NCI-H1105 (cell line): ENCODE data around the gene ACTL9.
"Not testable (repeated sequence)": the region's sequence is repeated elsewhere in the genome, so short reads cannot be mapped to it uniquely, and the experiment has no call there.

Experiments used
- DNase-seq: peaks from one replicate; lab custom pipeline; 2025; lab: John Stamatoyannopoulos, UW

ACTL9 gene, protein sequence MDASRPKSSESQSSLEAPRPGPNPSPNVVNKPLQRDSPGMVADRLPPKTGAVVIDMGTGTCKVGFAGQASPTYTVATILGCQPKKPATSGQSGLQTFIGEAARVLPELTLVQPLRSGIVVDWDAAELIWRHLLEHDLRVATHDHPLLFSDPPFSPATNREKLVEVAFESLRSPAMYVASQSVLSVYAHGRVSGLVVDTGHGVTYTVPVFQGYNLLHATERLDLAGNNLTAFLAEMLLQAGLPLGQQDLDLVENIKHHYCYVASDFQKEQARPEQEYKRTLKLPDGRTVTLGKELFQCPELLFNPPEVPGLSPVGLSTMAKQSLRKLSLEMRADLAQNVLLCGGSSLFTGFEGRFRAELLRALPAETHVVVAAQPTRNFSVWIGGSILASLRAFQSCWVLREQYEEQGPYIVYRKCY

GRCh38 chr19:8698433-8699063, at the start of gene ACTL9:
Gene ACTL9 (minus strand): TSS chr19:8698795. CDS start chr19:8698701, 94 bp downstream.
- DNase-seq = no peak

DNA sequence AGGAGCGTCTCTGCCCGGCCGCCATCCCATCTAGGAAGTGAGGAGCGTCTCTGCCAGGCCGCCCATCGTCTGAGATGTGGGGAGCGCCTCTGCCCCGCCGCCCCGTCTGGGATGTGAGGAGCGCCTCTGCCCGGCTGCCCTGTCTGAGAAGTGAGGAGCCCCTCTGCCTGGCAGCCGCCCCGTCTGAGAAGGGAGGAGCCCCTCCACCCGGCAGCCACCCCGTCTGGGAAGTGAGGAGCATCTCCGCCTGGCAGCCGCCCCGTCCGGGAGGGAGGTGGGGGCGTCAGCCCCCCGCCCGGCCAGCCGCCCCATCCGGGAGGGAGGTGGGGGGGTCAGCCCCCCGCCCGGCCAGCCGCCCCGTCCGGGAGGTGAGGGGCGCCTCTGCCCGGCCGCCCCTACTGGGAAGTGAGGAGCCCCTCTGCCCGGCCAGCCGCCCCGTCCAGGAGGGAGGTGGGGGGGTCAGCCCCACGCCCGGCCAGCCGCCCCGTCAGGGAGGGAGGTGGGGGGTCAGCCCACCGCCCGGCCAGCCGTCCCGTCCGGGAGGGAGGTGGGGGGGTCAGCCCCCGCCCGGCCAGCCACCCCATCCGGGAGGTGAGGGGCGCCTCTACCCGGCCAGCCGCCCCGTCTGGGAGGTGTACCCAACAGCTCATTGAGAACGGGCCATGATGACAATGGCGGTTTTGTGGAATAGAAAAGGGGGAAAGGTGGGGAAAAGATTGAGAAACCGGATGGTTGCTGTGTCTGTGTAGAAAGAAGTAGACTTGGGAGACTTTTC, 40.9 kb upstream of the ACTL9 start:
- not testable (repeated sequence) for DNase-seq

DNA sequence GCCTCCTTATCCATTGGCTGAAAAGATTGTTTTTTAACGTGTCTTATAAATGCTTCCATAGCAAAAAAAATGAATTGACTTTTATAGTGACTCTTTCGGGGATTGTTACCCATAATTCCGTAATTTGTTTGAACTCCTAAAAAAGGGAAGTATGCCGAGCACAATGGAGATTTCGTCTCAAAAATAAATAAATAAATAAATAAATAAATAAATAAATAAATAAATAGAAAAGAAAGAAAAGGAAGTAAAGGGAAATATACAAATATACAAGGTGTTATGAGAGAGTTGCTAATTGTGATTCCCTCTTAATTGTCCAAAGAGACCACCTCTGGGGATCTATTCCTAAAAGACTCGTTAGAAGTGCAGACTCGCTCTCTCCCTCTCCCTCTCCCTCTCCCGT, 39.8 kb upstream of the ACTL9 start:
- DNase-seq = no peak

DNA sequence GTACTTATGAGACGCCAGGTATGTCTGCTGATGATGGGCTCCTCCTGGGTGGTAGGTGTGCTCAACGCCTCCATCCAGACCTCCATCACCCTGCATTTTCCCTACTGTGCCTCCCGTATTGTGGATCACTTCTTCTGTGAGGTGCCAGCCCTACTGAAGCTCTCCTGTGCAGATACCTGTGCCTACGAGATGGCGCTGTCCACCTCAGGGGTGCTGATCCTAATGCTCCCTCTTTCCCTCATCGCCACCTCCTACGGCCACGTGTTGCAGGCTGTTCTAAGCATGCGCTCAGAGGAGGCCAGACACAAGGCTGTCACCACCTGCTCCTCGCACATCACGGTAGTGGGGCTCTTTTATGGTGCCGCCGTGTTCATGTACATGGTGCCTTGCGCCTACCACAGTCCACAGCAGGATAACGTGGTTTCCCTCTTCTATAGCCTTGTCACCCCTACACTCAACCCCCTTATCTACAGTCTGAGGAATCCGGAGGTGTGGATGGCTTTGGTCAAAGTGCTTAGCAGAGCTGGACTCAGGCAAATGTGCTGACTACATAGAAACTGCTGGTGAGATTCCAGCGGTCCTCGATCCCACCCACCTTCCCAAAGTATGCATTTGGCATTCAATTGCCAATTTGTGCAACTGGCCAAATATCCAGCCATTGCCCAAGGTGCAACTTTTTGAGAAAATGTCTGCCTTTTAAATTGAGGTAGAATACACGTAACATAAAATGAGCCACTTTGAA, 33.0 kb upstream of the ACTL9 start:
- no peak for DNase-seq

GRCh38 chr19:8724276-8724675, 25.7 kb upstream of the ACTL9 start:
- no peak for DNase-seq

DNA sequence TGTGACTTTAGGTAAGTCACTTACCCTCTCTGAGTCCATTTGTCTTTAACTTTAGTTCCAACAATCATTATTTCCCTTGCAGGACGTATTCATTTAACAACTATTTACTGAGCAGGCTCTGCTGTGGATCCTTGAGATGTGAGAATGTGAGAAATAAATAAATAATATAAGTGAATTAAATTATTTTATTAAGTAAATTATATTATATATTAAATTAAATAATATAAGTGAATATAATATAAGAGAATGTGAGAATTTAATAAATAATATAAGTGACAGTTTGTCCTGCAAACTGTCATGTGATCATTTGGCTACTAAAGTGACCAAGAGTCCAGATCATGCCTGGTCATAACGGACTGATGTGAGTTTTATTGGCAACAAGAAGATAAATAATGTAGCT, 23.4 kb upstream of the ACTL9 start:
- DNase-seq = no peak

- no peak for DNase-seq
Observed at GRCh38 chr19:8721334-8721733, 22.7 kb upstream of the ACTL9 start, which contains the start of gene OR2Z1. Gene OR2Z1 (plus strand): TSS chr19:8721634. CDS start chr19:8731029, 9,395 bp downstream.

- not testable (repeated sequence) for DNase-seq
Observed at GRCh38 chr19:8710337-8710736, 11.7 kb upstream of the ACTL9 start.

- no peak for DNase-seq
Observed at GRCh38 chr19:8705742-8706141, 7.1 kb upstream of the ACTL9 start.

DNA sequence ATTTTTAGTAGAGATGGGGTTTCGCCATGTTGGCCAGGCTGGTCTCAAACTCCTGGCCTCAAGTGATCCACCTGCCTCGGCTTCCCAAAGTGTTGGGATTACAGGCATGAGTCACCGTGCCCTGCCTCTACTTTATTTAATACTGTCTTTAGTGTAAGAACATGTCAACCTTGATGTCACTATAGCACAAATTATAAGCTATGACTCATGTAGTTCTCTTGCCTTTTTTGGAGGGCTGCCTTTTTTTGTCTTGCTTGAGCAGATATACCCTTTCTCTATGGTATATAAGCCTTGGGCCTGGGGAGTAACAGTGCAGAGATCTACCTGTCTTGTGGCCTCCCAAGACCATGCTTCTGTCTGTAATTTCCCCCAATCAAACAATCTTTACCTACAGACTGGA, 6.7 kb upstream of the ACTL9 start:
- not testable (repeated sequence) for DNase-seq

DNA sequence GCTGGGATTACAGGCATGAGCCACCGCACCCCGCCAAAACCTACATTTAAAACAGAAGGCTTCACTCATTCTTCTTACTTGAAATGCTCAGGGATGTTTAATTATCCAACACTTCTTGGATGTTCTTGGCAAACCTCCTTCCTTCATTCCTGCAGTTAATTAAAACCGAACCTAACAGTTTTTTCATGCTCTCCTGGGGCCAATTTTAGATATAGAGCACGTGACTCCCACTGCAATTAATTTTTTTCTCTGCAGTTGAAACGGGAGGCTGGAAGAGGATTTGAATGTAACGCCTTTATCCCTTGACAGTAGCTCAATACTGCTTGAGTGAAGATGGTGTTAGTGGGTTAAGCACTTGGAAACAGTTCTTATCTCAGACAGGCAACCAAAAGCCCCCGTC, 4.6 kb upstream of the ACTL9 start:
- no peak for DNase-seq

GRCh38 chr19:8702350-8702749, 3.8 kb upstream of the ACTL9 start:
- DNase-seq = no peak

GRCh38 chr19:8700956-8701355, 2.4 kb upstream of the ACTL9 start:
- no peak for DNase-seq

GRCh38 chr19:8699908-8700307, 1.3 kb upstream of the ACTL9 start:
- no peak for DNase-seq

DNA sequence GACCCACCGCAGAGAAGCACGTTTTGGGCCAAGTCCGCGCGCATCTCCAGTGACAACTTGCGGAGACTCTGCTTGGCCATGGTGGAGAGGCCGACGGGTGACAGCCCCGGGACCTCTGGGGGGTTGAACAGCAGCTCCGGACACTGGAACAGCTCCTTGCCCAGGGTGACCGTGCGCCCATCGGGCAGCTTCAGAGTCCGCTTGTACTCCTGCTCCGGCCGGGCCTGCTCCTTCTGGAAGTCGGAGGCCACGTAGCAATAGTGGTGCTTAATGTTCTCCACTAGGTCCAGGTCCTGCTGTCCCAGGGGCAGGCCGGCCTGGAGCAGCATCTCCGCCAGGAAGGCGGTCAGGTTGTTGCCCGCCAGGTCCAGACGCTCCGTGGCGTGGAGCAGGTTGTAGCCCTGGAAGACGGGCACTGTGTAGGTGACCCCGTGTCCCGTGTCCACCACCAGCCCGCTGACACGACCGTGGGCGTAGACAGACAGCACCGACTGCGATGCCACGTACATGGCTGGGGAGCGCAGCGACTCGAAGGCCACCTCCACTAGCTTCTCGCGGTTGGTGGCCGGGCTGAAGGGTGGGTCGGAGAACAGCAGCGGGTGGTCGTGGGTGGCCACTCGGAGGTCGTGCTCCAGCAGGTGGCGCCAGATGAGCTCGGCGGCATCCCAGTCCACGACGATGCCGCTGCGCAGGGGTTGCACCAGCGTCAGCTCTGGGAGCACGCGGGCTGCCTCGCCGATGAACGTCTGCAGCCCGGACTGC, 743 bp downstream of the ACTL9 start:
- no peak for DNase-seq

- DNase-seq = no peak
Observed at GRCh38 chr19:8696993-8697392, 1.6 kb downstream of the ACTL9 start.

DNA sequence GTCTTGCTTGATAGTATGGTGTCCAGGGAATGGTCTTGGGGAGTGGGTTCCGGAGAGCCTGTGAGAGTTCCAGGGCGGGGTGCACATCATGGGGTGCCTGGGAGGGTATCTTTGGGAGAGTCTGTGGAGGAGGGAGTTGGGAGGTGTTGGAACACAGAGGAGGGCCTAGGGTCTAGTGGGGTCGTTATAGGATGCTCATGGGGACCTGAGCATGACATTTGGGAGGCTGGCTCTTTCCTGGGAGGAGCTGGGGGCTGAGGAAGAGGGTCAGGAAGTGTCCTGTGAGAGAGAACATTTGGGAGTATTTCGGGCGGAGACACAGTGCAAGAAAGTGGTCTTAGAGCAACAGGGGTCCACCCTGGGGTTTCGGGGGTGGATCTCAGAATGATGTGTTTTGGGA, 2.7 kb downstream of the ACTL9 start:
- DNase-seq = no peak

DNA sequence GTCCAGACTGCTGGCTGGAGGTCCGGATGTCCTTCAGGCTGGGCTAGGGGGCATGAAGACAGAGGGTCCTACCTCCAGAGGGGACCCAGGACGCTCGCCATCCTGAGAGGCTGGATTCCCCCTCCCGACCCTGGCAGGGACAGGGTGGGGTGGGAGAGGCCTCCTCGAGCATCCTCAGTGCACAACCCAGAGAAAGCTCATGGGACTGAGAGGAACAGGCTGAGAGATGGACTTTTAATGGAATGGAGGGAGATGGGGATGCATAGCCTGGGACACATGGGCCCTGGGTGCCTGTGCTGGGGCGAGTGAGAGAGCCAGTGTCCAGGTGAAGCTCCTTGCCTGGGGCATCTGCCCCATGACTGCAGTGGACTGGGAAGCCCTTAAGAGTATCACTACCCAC, 3.1 kb downstream of the ACTL9 start:
- DNase-seq = no peak

GRCh38 chr19:8690753-8691539, 7.6 kb downstream of the ACTL9 start:
- no peak for DNase-seq

- DNase-seq = no peak
Observed at GRCh38 chr19:8688930-8689329, 9.7 kb downstream of the ACTL9 start.
